AG04450 (cell line): ENCODE measurements around the gene SPTLC2. TPM values are rescaled to one million over a fixed set of nuclear protein-coding genes. Genes with fewer than 3 reads are reported as not detected.
A peak's percentile ranks its signal among the peaks of the same experiment; 100 is the strongest.
"Not testable (repeated sequence)": the region's sequence is repeated elsewhere in the genome, so short reads cannot be mapped to it uniquely, and the experiment has no call there.

ENCODE experiments used
- CTCF ChIA-PET: fragments of 300-600, 350-600 bp; formaldehyde crosslinking; extraction: SDS; loops from one replicate; lab custom pipeline; 2022; ENCODE audit warnings: antibody characterized with exemption, inconsistent platforms; lab: Charles Lee
- POLR2A ChIA-PET: fragments of 350-600 bp; formaldehyde crosslinking; extraction: SDS; loops from one replicate; lab custom pipeline; 2021; ENCODE audit warnings: antibody characterized with exemption, inconsistent platforms; lab: Yijun Ruan, JAX
- DNase-seq: peaks from one replicate; pipeline ENCODE4 v3.0.0-alpha.2; 2011; ENCODE audit warnings: low read depth, low spot score
- H3K27ac ChIP-seq: one replicate; pipeline ENCODE4 v1.5.1; 2012; ENCODE audit warnings: low read depth, low read length, control low read depth
- H3K27me3 ChIP-seq: one replicate; pipeline ENCODE4 v1.6.0; 2012; ENCODE audit warnings: low read length; ENCODE audit not compliant: control insufficient read depth, insufficient read depth
- H3K4me3 ChIP-seq: 2 replicates; pipeline ENCODE4 v1.5.1; 2011; ENCODE audit warnings: mild to moderate bottlenecking, low read depth, low read length, control low read depth
- H3K9me3 ChIP-seq: 2 replicates; pipeline ENCODE4 v1.5.1; 2012; ENCODE audit warnings: low read length; ENCODE audit not compliant: control insufficient read depth, insufficient read depth
- polyA plus RNA-seq: library from polyadenylated mRNA; depleted of rRNA; stranded (reverse); fragments of >200 nt; gene quantifications from 2 replicates; pipeline ENCODE4 v1.2.3, GENCODE V29; 2011
- TF ChIP-seq, protein P1 (sequence below): IDR thresholded peaks from 2 replicates; pipeline ENCODE4 v1.5.1; 2011; ENCODE audit warnings: low read depth, low read length, control low read depth, inconsistent platforms

The SPTLC2 gene
- polyA plus RNA-seq, 1 experiment: 41.3 TPM

DNA sequence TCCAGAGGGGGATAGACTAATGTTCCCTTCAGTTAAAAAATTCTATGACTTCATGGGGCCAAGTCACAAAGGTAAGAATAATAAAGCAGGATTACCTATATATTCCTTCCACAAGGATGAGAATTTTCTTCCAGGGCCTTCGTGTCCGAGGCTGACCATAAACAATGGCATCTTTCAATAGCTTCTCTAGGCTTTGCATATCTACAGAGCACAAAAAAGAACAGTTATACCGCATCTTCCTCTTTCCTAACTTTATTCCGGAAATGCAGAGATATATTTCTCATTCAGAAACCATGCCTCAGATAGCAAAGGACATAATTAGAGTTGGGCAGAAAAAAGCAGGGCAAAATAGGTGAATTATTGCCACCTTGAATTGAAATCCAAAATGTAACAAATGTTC, 59.5 kb downstream of the SPTLC2 start:
- Histone ChIP-seq H3K9me3 (no peaks in the 10 kb centered on the region), H3K27ac (no peak overlapping the region), H3K4me3 (no peak overlapping the region), H3K27me3 (no peaks in the 10 kb centered on the region)
- no peak for DNase-seq
- ChIA-PET POLR2A (no interaction called here), CTCF (no interaction called here)
- TF ChIP-seq, protein P1, sequence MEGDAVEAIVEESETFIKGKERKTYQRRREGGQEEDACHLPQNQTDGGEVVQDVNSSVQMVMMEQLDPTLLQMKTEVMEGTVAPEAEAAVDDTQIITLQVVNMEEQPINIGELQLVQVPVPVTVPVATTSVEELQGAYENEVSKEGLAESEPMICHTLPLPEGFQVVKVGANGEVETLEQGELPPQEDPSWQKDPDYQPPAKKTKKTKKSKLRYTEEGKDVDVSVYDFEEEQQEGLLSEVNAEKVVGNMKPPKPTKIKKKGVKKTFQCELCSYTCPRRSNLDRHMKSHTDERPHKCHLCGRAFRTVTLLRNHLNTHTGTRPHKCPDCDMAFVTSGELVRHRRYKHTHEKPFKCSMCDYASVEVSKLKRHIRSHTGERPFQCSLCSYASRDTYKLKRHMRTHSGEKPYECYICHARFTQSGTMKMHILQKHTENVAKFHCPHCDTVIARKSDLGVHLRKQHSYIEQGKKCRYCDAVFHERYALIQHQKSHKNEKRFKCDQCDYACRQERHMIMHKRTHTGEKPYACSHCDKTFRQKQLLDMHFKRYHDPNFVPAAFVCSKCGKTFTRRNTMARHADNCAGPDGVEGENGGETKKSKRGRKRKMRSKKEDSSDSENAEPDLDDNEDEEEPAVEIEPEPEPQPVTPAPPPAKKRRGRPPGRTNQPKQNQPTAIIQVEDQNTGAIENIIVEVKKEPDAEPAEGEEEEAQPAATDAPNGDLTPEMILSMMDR: no peak

DNA sequence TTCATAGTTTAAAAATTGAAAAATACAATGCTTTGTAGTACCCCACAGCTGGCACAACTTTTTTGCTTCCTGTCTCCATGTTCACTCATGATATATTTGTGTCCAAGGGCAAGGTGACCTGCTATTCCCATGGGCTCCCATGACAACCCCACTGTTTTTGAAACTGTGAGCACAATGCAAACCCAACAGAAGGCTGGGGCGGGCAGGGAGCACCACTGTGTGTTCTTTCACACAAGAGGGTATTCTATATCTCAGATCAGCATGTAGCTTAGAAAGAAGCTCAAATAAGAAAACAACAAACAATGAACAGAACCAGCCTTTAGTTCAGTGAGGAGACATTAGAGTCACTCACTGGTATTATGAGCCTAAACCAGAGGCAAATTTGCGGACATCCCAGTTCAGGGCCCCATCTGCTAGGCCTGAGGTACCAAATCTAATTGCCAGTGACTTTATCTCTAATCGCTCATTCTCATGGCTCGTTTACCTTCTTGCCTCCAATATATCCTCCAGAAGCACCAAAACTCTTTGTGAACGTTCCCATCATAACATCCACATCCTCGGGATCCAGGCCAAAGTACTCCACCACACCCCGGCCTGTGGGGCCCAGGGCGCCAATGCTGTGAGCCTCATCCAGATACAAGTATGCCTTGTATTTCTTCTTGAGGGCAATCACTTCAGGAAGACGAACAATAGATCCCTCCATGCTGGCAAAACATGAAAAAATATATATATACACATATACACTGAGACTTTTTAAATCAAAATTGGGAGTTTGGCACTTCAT, 61.4 kb downstream of the SPTLC2 start:
- H3K27me3 ChIP-seq: no peaks in the 10 kb centered on the region
- TF ChIP-seq, protein P1: no peak
- ChIA-PET POLR2A (no interaction called here), CTCF (interaction anchor here (0.5 to 5.7 kb wide), 2 partner anchors 97 to 157 kb away, joined by 4 to 84 read pairs; partner anchors contain the start of genes AHSA1 and VIPAS39)
- H3K27ac ChIP-seq: no peak overlapping the region
- no peak for DNase-seq
- H3K4me3 ChIP-seq: no peak overlapping the region
- H3K9me3 ChIP-seq: no peaks in the 10 kb centered on the region

DNA sequence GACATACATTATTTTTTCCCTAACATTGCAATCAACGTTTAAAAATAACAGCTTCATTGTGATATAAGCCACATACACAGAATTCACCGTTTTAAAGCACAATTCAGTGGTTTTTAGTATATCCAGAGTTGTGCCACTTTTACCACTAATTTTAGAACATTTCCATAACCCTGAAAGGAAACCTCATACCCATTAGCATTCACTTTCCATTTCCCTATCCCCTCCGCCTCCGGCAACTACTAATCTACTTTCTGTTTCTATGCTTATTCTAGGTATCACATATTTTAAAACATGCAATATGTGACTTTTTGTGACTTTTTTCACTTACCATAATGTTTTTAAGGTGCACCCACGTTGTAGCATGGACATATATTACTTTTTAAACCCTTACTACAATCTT, 62.2 kb downstream of the SPTLC2 start:
- H3K9me3 ChIP-seq: no peaks in the 10 kb centered on the region
- no peak overlapping the region for H3K27ac ChIP-seq
- POLR2A ChIA-PET: no interaction called here
- no peak overlapping the region for H3K4me3 ChIP-seq
- CTCF ChIA-PET: interaction anchor here (0.5 to 5.7 kb wide), 2 partner anchors 96 to 156 kb away, joined by 4 to 84 read pairs; partner anchors contain the start of genes AHSA1 and VIPAS39
- TF ChIP-seq, protein P1: no peak
- DNase-seq: no peak
- H3K27me3 ChIP-seq: no peaks in the 10 kb centered on the region

DNA sequence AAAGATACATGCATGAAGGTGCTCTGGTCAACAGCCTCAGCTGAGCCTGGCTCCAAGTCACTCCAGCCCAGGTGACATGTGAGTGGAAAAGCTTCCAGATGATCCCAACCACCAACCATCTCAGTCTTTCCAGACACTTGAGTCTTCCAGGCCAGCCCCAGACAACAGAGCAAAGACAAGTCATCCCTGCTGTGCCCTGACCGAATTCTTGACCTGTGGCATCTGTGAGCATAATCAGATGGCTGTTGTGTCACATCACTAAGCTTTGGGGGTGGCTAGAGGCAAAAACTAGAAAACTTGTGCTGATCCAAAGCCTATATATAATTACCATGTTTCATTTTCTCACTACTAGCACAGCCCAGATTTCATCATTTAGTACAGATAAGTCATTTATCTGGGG, 67.0 kb downstream of the SPTLC2 start:
- H3K9me3 ChIP-seq: no peaks in the 10 kb centered on the region
- H3K27me3 ChIP-seq: no peaks in the 10 kb centered on the region
- no peak for DNase-seq
- ChIA-PET CTCF (interaction anchor here (1.4 to 5.7 kb wide), 5 partner anchors 80 to 248 kb away, joined by 3 to 84 read pairs (median 7); partner anchors contain the start of genes AHSA1 and VIPAS39), POLR2A (no interaction called here)
- no peak overlapping the region for H3K4me3 ChIP-seq
- TF ChIP-seq, protein P1: no peak
- no peak overlapping the region for H3K27ac ChIP-seq

DNA sequence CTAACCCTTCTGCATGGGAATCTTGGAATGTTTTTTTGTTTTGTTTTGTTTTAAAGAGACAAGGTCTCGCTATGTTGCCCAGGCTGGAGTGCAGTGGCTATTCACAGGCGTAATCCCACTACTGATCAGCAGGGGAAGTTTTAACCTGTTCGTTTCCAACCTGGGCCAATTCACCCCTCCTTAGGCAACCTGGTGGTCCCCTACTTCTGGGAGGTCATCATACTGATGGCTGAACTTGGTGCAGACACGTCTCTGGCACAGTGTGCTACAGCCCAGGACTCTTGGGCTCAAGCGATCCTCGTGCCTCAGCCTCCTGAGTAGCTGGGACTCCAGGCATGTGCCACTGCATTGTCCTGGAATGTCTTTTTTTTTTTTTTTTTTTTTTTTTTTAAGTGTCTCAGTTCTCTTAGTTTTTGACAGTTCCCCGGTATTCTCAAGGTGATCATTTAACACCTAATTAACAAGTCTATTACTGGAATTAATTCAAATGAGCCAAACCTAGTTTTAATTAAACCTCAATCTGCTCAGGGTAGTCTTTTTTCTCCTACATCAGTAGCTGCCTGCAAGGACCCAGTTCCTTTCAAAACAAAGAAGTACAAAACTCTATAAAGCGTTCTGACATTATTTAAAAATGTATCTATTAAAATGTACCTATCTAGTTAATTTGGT, 68.8 kb downstream of the SPTLC2 start:
- Histone ChIP-seq H3K4me3 (no peak overlapping the region), H3K27me3 (no peaks in the 10 kb centered on the region), H3K9me3 (no peaks in the 10 kb centered on the region), H3K27ac (no peak overlapping the region)
- TF ChIP-seq, protein P1: peak; percentile 23
- DNase-seq: no peak
- CTCF ChIA-PET: interaction anchor here (1.6 kb wide), 1 partner anchor 88 kb away, joined by 8 read pairs; no protein-coding TSS in a partner anchor
- POLR2A ChIA-PET: no interaction called here

DNA sequence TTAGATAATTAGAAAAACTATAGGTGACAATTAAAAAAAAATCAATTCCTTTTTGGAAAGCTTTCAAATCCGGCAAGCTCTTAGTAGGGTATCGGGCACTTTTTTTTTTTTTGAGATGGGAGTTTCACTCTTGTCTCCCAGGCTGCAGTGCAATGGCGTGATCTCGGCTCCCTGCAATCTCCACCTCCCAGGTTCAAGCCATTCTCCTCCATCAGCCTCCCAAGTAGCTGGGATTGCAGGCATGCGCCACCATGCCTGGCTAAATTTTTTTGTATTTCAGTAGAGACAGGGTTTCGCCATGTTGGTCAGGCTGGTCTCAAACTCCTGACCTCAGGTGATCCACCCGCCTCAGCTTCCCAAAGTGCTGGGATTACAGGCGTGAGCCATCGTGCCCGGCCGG, 71.3 kb downstream of the SPTLC2 start:
- H3K27me3 ChIP-seq, DNase-seq, H3K4me3 ChIP-seq, H3K27ac ChIP-seq, H3K9me3 ChIP-seq: not testable (repeated sequence)
- CTCF ChIA-PET: interaction anchor here (1.7 kb wide), 1 partner anchor 86 kb away, joined by 9 read pairs; no protein-coding TSS in a partner anchor
- POLR2A ChIA-PET: interaction anchor here (0.9 kb wide), 1 partner anchor 26 kb away, joined by 3 read pairs; no protein-coding TSS in a partner anchor
